ENCODE measurements around the gene TMEM131L.

The TMEM131L gene

GRCh38 chr4:153628796-153629315, 162.7 kb downstream of the TMEM131L start:
- no peak for DNase-seq (ENCODE audit: low spot score)

- no peak for DNase-seq (ENCODE audit: low spot score)
Measured at GRCh38 chr4:153629776-153630175, 163.6 kb downstream of the TMEM131L start.

- DNase-seq (ENCODE audit: low spot score): no peak
Measured at GRCh38 chr4:153634738-153635353, 168.7 kb downstream of the TMEM131L start.

- DNase-seq (ENCODE audit: low spot score): no peak
Measured at GRCh38 chr4:153635846-153636245, 169.7 kb downstream of the TMEM131L start.

- no peak for DNase-seq (ENCODE audit: low spot score)
Measured at GRCh38 chr4:153637201-153637600, 171.0 kb downstream of the TMEM131L start.

- DNase-seq (ENCODE audit: low spot score): no peak
Measured at GRCh38 chr4:153638011-153638410, 171.9 kb downstream of the TMEM131L start.

GRCh38 chr4:153638999-153639398, 172.8 kb downstream of the TMEM131L start:
- no peak for DNase-seq (ENCODE audit: low spot score)

- no peak for DNase-seq (ENCODE audit: low spot score)
Measured at GRCh38 chr4:153639833-153640802, 174.0 kb downstream of the TMEM131L start.

GRCh38 chr4:153641532-153641931, 175.4 kb downstream of the TMEM131L start:
- DNase-seq (ENCODE audit: low spot score): no peak

GRCh38 chr4:153643406-153644383, 177.5 kb downstream of the TMEM131L start:
- no peak for DNase-seq (ENCODE audit: low spot score)

GRCh38 chr4:153645183-153645582, 179.0 kb downstream of the TMEM131L start:
- no peak for DNase-seq (ENCODE audit: low spot score)

- no peak for DNase-seq (ENCODE audit: low spot score)
Measured at GRCh38 chr4:153646261-153646660, 180.1 kb downstream of the TMEM131L start.

- no peak for DNase-seq (ENCODE audit: low spot score)
Measured at GRCh38 chr4:153646978-153647377, 180.8 kb downstream of the TMEM131L start.

- no peak for DNase-seq (ENCODE audit: low spot score)
Measured at GRCh38 chr4:153647975-153648374, 181.8 kb downstream of the TMEM131L start.

- DNase-seq (ENCODE audit: low spot score): no peak
Measured at GRCh38 chr4:153649572-153649991, 183.4 kb downstream of the TMEM131L start.

- no peak for DNase-seq (ENCODE audit: low spot score)
Measured at GRCh38 chr4:153651116-153651515, 185.0 kb downstream of the TMEM131L start.

- DNase-seq (ENCODE audit: low spot score): no peak
Measured at GRCh38 chr4:153651587-153651986, 185.4 kb downstream of the TMEM131L start.

- no peak for DNase-seq (ENCODE audit: low spot score)
Measured at GRCh38 chr4:153652051-153652784, 186.1 kb downstream of the TMEM131L start.

GRCh38 chr4:153655002-153655541, 188.9 kb downstream of the TMEM131L start:
- no peak for DNase-seq (ENCODE audit: low spot score)

- no peak for DNase-seq (ENCODE audit: low spot score)
Measured at GRCh38 chr4:153655928-153656327, 189.8 kb downstream of the TMEM131L start.
